Measurements from ENCODE around the gene MAN1C1. TPM values are rescaled to one million over a fixed set of nuclear protein-coding genes. Genes with fewer than 3 reads are reported as not detected.

Gene MAN1C1
- total RNA-seq = 0.54 TPM

- DNase-seq (ENCODE audit: low read depth in 2 of 3, low spot score in 2 of 3) = peak; percentile 71 to 88 (median 86)
Measured at GRCh38 chr1:25616095-25616986, at the start of gene MAN1C1. MAN1C1 (plus strand) TSS chr1:25616791; CDS start chr1:25617798, 1,007 bp downstream.

- no peak for DNase-seq (ENCODE audit: low read depth in 2 of 3, low spot score in 2 of 3)
Measured at GRCh38 chr1:25567710-25568089, 48.9 kb upstream of the MAN1C1 start.

GRCh38 chr1:25568090-25568833, 48.3 kb upstream of the MAN1C1 start:
- DNase-seq (ENCODE audit: low read depth in 2 of 3, low spot score in 2 of 3) = no peak

GRCh38 chr1:25568834-25569596, 47.6 kb upstream of the MAN1C1 start:
- no peak for DNase-seq (ENCODE audit: low read depth in 2 of 3, low spot score in 2 of 3)

- no peak for DNase-seq (ENCODE audit: low read depth in 2 of 3, low spot score in 2 of 3)
Measured at GRCh38 chr1:25569597-25570396, 46.8 kb upstream of the MAN1C1 start.

GRCh38 chr1:25570798-25571521, 45.6 kb upstream of the MAN1C1 start:
- DNase-seq (ENCODE audit: low read depth in 2 of 3, low spot score in 2 of 3) = no peak

GRCh38 chr1:25571522-25571970, 45.0 kb upstream of the MAN1C1 start:
- DNase-seq (ENCODE audit: low read depth in 2 of 3, low spot score in 2 of 3) = no peak

- no peak for DNase-seq (ENCODE audit: low read depth in 2 of 3, low spot score in 2 of 3)
Measured at GRCh38 chr1:25572107-25572506, 44.5 kb upstream of the MAN1C1 start.

GRCh38 chr1:25572708-25573590, 43.6 kb upstream of the MAN1C1 start:
- DNase-seq (ENCODE audit: low read depth in 2 of 3, low spot score in 2 of 3) = peak in 2 of 3 donors; percentile 35 to 55

- no peak for DNase-seq (ENCODE audit: low read depth in 2 of 3, low spot score in 2 of 3)
Measured at GRCh38 chr1:25573591-25573930, 43.0 kb upstream of the MAN1C1 start.

GRCh38 chr1:25573961-25574360, 42.6 kb upstream of the MAN1C1 start:
- no peak for DNase-seq (ENCODE audit: low read depth in 2 of 3, low spot score in 2 of 3)

- DNase-seq (ENCODE audit: low read depth in 2 of 3, low spot score in 2 of 3) = no peak
Measured at GRCh38 chr1:25575191-25575590, 41.4 kb upstream of the MAN1C1 start.

- no peak for DNase-seq (ENCODE audit: low read depth in 2 of 3, low spot score in 2 of 3)
Measured at GRCh38 chr1:25576459-25577133, 40.0 kb upstream of the MAN1C1 start.

GRCh38 chr1:25577134-25577920, 39.3 kb upstream of the MAN1C1 start:
- no peak for DNase-seq (ENCODE audit: low read depth in 2 of 3, low spot score in 2 of 3)

- DNase-seq (ENCODE audit: low read depth in 2 of 3, low spot score in 2 of 3) = no peak
Measured at GRCh38 chr1:25579292-25580252, 37.0 kb upstream of the MAN1C1 start.

GRCh38 chr1:25580927-25581326, 35.7 kb upstream of the MAN1C1 start:
- DNase-seq (ENCODE audit: low read depth in 2 of 3, low spot score in 2 of 3) = peak in 2 of 3 donors; percentile 23 to 29

All from hematopoietic multipotent progenitor cell (in vitro differentiated cells).